ENCODE measurements around the gene WNK4. TPM values are rescaled to one million over a fixed set of nuclear protein-coding genes. Genes with fewer than 3 reads are reported as not detected.

WNK4 gene
- total and polyA plus RNA-seq, 9 of the 15 experiments (the other 6 are each of a cell fraction or from before 2014, with no cell fraction given), result 0.32 to 25.8 (median 4.5) TPM

DNA sequence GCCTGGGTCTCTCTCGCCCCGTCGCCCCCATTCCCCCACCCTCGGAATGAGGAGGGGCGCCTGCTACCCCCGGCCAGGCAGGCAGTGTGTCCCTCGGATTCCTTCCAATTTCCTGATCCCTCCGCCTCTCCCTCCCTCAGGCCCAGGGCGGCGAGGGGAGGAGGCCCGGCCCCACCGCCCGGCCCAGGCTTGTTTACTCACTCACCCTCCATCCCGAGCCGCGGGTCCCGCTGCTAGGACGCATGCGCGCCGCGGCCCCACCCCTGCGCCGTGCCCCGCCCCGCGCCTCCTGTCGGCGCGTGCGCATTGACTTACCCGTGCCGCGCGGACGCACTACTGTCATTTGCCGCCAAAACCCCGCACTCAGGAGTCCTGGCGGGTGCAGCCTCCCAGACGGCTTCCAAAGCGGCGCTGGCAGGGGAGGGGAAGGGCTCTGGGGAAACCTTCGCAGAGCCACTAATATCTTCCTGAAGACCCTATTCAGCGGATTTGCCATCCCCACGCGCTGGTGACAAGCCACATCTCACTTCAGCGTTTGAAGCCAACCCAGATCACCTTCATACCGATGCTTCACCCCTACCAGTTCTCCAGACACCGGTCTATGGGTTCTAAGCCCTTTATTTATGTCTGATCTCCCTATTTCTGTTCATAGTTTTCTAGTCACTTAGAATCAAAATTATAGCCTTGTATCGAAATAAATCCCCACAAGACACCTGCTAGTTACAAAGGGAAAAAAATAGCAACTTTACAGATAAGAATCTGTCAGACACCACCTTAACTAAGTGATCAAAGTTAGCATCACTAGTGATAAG, 35.4 kb upstream of the WNK4 start, which contains the start of gene EZH1 (continued):
- TF ChIP-seq ZSCAN32 (CRISPR knock-in tag; IDR thresholded peaks at IDR 0.05) (no peak), NCOA4 (IDR thresholded peaks at IDR 0.05; ENCODE audit: partially characterized antibody) (no peak), GATA2 (CRISPR knock-in tag; IDR thresholded peaks at IDR 0.05) (no peak), RBFOX2 (IDR thresholded peaks at IDR 0.05; ENCODE audit: low read depth, low read length) (peak; percentile 89), NFRKB (IDR thresholded peaks at IDR 0.05; ENCODE audit: low read depth) (no peak), ZNF778 (CRISPR knock-in tag; IDR thresholded peaks at IDR 0.05) (no peak), SMARCB1 (IDR thresholded peaks at IDR 0.05; ENCODE audit: insufficient read length, low read depth) (no peak), CBX1 (IDR thresholded peaks at IDR 0.05; ENCODE audit: low read depth) (peak; percentile 63; the same call in 1 of the 2 replicates), ZNF780A (CRISPR knock-in tag; IDR thresholded peaks at IDR 0.05) (no peak), GTF2E2 (tag; IDR thresholded peaks at IDR 0.05) (no peak), GABPA (tag; conservative IDR thresholded peaks at IDR 0.05; ENCODE audit: low read depth) (no peak), ZNF347 (CRISPR knock-in tag; IDR thresholded peaks at IDR 0.05; ENCODE audit: low read depth) (no peak)
- TF ChIP-seq, protein P1, sequence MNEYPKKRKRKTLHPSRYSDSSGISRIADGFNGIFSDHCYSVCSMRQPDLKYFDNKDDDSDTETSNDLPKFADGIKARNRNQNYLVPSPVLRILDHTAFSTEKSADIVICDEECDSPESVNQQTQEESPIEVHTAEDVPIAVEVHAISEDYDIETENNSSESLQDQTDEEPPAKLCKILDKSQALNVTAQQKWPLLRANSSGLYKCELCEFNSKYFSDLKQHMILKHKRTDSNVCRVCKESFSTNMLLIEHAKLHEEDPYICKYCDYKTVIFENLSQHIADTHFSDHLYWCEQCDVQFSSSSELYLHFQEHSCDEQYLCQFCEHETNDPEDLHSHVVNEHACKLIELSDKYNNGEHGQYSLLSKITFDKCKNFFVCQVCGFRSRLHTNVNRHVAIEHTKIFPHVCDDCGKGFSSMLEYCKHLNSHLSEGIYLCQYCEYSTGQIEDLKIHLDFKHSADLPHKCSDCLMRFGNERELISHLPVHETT (CRISPR knock-in tag; conservative IDR thresholded peaks at IDR 0.05 in 1 of 2, IDR thresholded peaks at IDR 0.05 in 1 of 2), result no peak; a peak in 1 of 4 replicates
- TF ChIP-seq, protein P2, sequence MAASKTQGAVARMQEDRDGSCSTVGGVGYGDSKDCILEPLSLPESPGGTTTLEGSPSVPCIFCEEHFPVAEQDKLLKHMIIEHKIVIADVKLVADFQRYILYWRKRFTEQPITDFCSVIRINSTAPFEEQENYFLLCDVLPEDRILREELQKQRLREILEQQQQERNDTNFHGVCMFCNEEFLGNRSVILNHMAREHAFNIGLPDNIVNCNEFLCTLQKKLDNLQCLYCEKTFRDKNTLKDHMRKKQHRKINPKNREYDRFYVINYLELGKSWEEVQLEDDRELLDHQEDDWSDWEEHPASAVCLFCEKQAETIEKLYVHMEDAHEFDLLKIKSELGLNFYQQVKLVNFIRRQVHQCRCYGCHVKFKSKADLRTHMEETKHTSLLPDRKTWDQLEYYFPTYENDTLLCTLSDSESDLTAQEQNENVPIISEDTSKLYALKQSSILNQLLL (CRISPR knock-in tag; IDR thresholded peaks at IDR 0.05; ENCODE audit: borderline replicate concordance), result no peak
- TF ChIP-seq, protein P3, sequence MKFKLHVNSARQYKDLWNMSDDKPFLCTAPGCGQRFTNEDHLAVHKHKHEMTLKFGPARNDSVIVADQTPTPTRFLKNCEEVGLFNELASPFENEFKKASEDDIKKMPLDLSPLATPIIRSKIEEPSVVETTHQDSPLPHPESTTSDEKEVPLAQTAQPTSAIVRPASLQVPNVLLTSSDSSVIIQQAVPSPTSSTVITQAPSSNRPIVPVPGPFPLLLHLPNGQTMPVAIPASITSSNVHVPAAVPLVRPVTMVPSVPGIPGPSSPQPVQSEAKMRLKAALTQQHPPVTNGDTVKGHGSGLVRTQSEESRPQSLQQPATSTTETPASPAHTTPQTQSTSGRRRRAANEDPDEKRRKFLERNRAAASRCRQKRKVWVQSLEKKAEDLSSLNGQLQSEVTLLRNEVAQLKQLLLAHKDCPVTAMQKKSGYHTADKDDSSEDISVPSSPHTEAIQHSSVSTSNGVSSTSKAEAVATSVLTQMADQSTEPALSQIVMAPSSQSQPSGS (CRISPR knock-in tag; IDR thresholded peaks at IDR 0.05), result no peak
- TF ChIP-seq, protein P4, sequence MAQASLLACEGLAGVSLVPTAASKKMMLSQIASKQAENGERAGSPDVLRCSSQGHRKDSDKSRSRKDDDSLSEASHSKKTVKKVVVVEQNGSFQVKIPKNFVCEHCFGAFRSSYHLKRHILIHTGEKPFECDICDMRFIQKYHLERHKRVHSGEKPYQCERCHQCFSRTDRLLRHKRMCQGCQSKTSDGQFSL (CRISPR knock-in tag; IDR thresholded peaks at IDR 0.05), result no peak
- TF ChIP-seq, protein P4 (tag; IDR thresholded peaks at IDR 0.05), result no peak
- TF ChIP-seq, protein P5, sequence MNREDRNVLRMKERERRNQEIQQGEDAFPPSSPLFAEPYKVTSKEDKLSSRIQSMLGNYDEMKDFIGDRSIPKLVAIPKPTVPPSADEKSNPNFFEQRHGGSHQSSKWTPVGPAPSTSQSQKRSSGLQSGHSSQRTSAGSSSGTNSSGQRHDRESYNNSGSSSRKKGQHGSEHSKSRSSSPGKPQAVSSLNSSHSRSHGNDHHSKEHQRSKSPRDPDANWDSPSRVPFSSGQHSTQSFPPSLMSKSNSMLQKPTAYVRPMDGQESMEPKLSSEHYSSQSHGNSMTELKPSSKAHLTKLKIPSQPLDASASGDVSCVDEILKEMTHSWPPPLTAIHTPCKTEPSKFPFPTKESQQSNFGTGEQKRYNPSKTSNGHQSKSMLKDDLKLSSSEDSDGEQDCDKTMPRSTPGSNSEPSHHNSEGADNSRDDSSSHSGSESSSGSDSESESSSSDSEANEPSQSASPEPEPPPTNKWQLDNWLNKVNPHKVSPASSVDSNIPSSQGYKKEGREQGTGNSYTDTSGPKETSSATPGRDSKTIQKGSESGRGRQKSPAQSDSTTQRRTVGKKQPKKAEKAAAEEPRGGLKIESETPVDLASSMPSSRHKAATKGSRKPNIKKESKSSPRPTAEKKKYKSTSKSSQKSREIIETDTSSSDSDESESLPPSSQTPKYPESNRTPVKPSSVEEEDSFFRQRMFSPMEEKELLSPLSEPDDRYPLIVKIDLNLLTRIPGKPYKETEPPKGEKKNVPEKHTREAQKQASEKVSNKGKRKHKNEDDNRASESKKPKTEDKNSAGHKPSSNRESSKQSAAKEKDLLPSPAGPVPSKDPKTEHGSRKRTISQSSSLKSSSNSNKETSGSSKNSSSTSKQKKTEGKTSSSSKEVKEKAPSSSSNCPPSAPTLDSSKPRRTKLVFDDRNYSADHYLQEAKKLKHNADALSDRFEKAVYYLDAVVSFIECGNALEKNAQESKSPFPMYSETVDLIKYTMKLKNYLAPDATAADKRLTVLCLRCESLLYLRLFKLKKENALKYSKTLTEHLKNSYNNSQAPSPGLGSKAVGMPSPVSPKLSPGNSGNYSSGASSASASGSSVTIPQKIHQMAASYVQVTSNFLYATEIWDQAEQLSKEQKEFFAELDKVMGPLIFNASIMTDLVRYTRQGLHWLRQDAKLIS (CRISPR knock-in tag; IDR thresholded peaks at IDR 0.05), result no peak

Measured in K562 (cell line).